ENCODE measurements around the gene SMCHD1. TPM values are rescaled to one million over a fixed set of nuclear protein-coding genes. Genes with fewer than 3 reads are reported as not detected.

Gene SMCHD1
- total and polyA plus RNA-seq, 2 experiments from 2014 or later, result 7.7 to 39.0 TPM

- TF ChIP-seq, protein P1, sequence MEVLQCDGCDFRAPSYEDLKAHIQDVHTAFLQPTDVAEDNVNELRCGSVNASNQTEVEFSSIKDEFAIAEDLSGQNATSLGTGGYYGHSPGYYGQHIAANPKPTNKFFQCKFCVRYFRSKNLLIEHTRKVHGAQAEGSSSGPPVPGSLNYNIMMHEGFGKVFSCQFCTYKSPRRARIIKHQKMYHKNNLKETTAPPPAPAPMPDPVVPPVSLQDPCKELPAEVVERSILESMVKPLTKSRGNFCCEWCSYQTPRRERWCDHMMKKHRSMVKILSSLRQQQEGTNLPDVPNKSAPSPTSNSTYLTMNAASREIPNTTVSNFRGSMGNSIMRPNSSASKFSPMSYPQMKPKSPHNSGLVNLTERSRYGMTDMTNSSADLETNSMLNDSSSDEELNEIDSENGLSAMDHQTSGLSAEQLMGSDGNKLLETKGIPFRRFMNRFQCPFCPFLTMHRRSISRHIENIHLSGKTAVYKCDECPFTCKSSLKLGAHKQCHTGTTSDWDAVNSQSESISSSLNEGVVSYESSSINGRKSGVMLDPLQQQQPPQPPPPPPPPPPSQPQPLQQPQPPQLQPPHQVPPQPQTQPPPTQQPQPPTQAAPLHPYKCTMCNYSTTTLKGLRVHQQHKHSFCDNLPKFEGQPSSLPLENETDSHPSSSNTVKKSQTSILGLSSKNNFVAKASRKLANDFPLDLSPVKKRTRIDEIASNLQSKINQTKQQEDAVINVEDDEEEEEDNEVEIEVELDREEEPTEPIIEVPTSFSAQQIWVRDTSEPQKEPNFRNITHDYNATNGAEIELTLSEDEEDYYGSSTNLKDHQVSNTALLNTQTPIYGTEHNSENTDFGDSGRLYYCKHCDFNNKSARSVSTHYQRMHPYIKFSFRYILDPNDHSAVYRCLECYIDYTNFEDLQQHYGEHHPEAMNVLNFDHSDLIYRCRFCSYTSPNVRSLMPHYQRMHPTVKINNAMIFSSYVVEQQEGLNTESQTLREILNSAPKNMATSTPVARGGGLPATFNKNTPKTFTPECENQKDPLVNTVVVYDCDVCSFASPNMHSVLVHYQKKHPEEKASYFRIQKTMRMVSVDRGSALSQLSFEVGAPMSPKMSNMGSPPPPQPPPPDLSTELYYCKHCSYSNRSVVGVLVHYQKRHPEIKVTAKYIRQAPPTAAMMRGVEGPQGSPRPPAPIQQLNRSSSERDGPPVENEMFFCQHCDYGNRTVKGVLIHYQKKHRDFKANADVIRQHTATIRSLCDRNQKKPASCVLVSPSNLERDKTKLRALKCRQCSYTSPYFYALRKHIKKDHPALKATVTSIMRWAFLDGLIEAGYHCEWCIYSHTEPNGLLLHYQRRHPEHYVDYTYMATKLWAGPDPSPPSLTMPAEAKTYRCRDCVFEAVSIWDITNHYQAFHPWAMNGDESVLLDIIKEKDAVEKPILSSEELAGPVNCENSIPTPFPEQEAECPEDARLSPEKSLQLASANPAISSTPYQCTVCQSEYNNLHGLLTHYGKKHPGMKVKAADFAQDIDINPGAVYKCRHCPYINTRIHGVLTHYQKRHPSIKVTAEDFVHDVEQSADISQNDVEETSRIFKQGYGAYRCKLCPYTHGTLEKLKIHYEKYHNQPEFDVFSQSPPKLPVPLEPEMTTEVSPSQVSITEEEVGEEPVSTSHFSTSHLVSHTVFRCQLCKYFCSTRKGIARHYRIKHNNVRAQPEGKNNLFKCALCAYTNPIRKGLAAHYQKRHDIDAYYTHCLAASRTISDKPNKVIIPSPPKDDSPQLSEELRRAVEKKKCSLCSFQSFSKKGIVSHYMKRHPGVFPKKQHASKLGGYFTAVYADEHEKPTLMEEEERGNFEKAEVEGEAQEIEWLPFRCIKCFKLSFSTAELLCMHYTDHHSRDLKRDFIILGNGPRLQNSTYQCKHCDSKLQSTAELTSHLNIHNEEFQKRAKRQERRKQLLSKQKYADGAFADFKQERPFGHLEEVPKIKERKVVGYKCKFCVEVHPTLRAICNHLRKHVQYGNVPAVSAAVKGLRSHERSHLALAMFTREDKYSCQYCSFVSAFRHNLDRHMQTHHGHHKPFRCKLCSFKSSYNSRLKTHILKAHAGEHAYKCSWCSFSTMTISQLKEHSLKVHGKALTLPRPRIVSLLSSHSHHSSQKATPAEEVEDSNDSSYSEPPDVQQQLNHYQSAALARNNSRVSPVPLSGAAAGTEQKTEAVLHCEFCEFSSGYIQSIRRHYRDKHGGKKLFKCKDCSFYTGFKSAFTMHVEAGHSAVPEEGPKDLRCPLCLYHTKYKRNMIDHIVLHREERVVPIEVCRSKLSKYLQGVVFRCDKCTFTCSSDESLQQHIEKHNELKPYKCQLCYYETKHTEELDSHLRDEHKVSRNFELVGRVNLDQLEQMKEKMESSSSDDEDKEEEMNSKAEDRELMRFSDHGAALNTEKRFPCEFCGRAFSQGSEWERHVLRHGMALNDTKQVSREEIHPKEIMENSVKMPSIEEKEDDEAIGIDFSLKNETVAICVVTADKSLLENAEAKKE (CRISPR knock-in tag; IDR thresholded peaks at IDR 0.05), result no peak
Measured at GRCh38 chr18:2716394-2717326, 61.1 kb downstream of the SMCHD1 start (continued).

- H3K27ac ChIP-seq (ENCODE audit: low read depth), result no peak overlapping the region
- ATAC-seq (no peak), DNase-seq (ENCODE audit: low spot score) (no peak)
- H3F3A ChIP-seq (replicated peaks; ENCODE audit: low read depth), result no peaks in the 10 kb centered on the region
- Mint-ChIP-seq H3K27ac (no peak overlapping the region), H3K4me3 (no peak overlapping the region), H3K4me1 (peaks cover 12% of the 10 kb centered on the region), H3K27me3 (ENCODE audit: insufficient read depth, low read depth, poor library complexity) (peaks cover 4% of the 10 kb centered on the region), H3K36me3 (ENCODE audit: low read depth) (peaks cover 48% of the 10 kb centered on the region), H3K9me3 (no peaks in the 10 kb centered on the region)
- H3K36me3 ChIP-seq (ENCODE audit: insufficient read depth), result no peaks in the 10 kb centered on the region
- H3K27me3 ChIP-seq (ENCODE audit: insufficient read depth), result no peaks in the 10 kb centered on the region
- no peak overlapping the region for H3K4me3 ChIP-seq
- no peaks in the 10 kb centered on the region for H3K9me2 ChIP-seq (ENCODE audit: insufficient read depth)
- no peak overlapping the region for H2AFZ ChIP-seq
- H3K79me2 ChIP-seq (replicated peaks; ENCODE audit: insufficient read depth), result peaks cover 10% of the 10 kb centered on the region; the same call in 1 of the 2 replicates
- H3K4me2 ChIP-seq, result no peak overlapping the region
- no peaks in the 10 kb centered on the region for H3K4me1 ChIP-seq (ENCODE audit: insufficient read depth)
- H4K20me1 ChIP-seq (replicated peaks; ENCODE audit: insufficient read depth), result 0 out of 2 replicates have a peak, but pooled peaks cover 4% of the 10 kb centered on the region
- TF ChIP-seq EZH2phosphoT487 (IDR thresholded peaks at IDR 0.05; ENCODE audit: unreplicated experiment), result no peak
- TF ChIP-seq CREB1 (CRISPR knock-in tag; IDR thresholded peaks at IDR 0.05; ENCODE audit: low read depth), result no peak
- TF ChIP-seq STAT1 (IDR thresholded peaks at IDR 0.05; ENCODE audit: unreplicated experiment), result no peak
- no peak for TF ChIP-seq EZH2 (IDR thresholded peaks at IDR 0.05; ENCODE audit: low read depth, unreplicated experiment)
- TF ChIP-seq, protein P2, sequence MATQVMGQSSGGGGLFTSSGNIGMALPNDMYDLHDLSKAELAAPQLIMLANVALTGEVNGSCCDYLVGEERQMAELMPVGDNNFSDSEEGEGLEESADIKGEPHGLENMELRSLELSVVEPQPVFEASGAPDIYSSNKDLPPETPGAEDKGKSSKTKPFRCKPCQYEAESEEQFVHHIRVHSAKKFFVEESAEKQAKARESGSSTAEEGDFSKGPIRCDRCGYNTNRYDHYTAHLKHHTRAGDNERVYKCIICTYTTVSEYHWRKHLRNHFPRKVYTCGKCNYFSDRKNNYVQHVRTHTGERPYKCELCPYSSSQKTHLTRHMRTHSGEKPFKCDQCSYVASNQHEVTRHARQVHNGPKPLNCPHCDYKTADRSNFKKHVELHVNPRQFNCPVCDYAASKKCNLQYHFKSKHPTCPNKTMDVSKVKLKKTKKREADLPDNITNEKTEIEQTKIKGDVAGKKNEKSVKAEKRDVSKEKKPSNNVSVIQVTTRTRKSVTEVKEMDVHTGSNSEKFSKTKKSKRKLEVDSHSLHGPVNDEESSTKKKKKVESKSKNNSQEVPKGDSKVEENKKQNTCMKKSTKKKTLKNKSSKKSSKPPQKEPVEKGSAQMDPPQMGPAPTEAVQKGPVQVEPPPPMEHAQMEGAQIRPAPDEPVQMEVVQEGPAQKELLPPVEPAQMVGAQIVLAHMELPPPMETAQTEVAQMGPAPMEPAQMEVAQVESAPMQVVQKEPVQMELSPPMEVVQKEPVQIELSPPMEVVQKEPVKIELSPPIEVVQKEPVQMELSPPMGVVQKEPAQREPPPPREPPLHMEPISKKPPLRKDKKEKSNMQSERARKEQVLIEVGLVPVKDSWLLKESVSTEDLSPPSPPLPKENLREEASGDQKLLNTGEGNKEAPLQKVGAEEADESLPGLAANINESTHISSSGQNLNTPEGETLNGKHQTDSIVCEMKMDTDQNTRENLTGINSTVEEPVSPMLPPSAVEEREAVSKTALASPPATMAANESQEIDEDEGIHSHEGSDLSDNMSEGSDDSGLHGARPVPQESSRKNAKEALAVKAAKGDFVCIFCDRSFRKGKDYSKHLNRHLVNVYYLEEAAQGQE (IDR thresholded peaks at IDR 0.05; ENCODE audit: unreplicated experiment), result no peak
- no peak for TF ChIP-seq JUNB (IDR thresholded peaks at IDR 0.05; ENCODE audit: unreplicated experiment)
- no peak for TF ChIP-seq NANOG (IDR thresholded peaks at IDR 0.05; ENCODE audit: borderline replicate concordance)
- TF ChIP-seq CTCF (conservative IDR thresholded peaks at IDR 0.05; ENCODE audit: low read depth in 2 of 2), result no peak
- TF ChIP-seq ETS1 (IDR thresholded peaks at IDR 0.05), result no peak
- TF ChIP-seq POLR2AphosphoS5 (IDR thresholded peaks at IDR 0.05; ENCODE audit: low read depth), result no peak
- TF ChIP-seq ZNF114 (CRISPR knock-in tag; IDR thresholded peaks at IDR 0.05), result no peak
Measured at GRCh38 chr18:2717407-2717806, 61.9 kb downstream of the SMCHD1 start.
